ENCODE results near the gene FEN1.

FEN1 gene

DNA sequence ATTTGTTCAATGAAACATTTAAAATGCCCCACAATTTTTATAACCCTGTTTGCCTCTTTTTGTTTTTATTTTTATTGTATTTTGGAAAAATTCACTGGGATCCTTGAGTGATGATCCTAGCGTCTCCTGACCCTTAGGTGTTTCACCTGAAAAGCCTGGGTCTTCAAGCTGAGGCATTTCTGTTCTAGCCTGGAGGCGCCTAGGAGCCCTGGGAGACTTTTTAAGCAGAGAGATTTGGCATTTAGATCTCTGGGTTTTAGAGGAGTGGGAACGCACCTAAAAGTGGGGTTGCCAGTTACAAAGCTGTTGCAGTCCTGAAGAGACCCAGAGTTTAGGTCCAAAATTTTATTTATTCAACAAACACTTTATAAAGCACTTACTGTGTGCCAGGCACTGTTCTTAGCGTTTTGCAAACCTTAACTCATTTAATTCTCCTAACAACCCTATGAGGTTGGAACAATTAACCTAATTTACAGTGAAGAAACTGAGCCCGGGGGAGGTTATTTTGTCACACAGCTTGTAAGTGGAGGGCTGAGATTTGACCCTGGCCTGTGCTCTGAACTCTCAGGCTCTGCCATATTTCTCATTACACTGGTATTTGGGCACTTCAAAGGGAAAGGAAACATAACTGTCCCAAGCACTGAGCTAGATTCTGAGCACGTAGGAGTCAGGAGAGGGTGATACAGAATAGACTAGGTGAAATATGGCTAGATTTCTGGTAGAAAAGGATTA lies 24.9 kb downstream of the FEN1 start:
- no peak for DNase-seq (ENCODE audit: low read depth)

- no peak for DNase-seq (ENCODE audit: low read depth)
Measured at GRCh38 chr11:61820174-61820573, 27.5 kb downstream of the FEN1 start.

- DNase-seq (ENCODE audit: low read depth), result no peak
Measured at GRCh38 chr11:61826930-61827570, 34.3 kb downstream of the FEN1 start.

DNA sequence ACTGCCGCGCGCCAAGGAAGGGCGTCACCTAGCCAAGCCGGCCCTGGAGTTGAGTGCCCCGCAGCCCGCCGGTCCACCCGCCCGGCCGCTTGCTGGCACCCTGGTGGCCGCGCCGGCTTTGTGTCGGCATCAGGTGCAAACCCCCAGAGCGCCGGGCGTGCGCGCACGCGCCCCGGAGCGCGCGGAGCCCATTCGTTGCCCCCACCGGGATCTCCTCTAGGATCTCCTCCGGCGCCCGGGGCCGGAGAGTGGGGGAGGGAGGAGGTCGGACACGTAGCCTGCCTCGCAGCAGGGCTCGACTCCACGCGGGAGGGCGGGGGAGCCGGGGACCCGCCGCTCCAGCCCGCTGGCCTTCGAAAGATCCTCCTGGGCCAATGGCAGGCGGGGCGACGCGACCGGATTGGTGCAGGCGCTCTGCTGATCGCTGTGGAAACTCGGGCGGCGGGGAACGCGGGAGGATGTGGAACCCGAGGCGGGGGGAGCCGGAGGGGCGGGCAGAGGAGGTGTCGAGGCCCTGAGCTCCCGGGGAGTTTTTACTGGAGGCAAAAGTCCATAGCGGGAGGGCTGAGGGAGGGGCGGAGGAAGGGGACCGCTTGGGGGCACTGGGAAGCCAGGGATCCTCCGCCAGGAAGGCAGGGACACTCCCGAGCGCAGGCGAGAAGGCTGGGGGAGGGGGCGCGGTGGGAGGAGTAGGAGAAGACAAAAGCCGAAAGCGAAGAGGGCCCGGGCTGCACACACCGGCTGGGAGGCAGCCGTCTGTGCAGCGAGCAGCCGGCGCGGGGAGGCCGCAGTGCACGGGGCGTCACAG lies 35.1 kb downstream of the FEN1 start, which contains the start of gene FADS2:
Gene FADS2 (plus strand): TSS at position 730 of the 808 bp plus-strand sequence. CDS start 91 bp downstream, outside the sequence.
- peak; percentile 26 for DNase-seq (ENCODE audit: low read depth)

DNA sequence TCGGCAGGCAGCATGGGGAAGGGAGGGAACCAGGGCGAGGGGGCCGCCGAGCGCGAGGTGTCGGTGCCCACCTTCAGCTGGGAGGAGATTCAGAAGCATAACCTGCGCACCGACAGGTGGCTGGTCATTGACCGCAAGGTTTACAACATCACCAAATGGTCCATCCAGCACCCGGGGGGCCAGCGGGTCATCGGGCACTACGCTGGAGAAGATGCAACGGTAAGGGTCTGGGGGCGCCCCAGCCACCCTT lies 35.6 kb downstream of the FEN1 start:
- no peak for DNase-seq (ENCODE audit: low read depth)

GRCh38 chr11:61828629-61829407 lies 36.1 kb downstream of the FEN1 start:
- no peak for DNase-seq (ENCODE audit: low read depth)

- no peak for DNase-seq (ENCODE audit: low read depth)
Measured at GRCh38 chr11:61829806-61830205, 37.1 kb downstream of the FEN1 start.

DNA sequence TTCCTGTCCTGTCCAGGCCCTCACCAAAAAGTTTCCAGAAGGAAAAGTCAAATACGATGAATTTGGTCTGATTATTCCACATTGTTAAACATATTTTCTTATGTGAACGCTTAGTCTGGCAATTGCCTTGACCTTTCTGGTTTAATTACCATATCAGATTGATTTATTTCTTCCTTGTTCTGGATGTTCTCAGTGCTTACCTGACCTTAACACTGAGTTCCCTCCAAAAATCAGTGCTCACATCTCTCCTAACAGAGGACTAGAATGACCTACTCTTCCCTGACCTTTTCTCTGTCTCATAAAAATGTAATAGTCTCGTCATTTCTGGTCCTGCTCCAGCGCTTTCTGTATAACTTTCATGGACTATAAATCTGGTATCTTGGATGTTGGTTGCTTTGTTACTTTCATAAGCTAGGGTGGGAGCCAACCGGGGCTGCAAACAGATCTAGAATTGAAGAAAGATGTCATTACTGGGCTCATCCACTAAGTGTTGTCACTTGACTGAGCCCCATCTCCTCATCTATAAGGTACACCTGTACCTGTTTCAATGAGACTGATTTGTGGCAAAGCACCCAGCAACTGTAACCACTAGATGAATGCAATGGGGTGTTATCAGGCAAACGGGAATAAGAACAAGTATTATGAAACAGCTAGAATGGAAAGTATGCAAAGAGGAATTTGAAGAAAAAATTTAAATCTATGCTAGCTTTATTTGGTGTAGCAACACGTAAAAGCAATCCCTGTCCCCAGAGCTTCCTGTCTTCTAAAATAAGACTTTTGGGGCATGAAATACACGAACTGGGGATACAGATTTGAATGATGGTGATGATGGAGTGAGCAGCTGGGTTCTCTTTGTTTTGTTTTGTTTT lies 37.8 kb downstream of the FEN1 start:
- no peak for DNase-seq (ENCODE audit: low read depth)

DNA sequence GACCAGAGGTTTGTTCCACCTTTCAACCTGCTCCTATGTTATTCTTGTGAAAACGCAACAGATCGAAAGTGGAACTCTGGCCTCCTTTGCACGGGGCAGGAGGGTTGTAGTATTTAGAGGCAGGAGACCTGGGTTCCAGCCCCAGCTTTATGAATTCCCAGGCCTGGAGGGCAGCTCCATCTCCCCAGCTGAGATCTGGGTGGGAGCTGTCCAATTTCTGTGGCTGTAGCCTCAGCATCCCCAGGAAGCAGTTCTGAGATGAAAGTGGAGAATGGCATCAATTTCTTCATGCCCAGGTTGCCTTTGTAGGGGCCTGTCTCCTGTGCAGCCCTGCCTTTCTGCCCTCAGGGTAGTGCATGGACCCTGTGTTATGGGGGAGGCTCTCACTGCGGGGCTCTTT lies 39.5 kb downstream of the FEN1 start:
- no peak for DNase-seq (ENCODE audit: low read depth)

GRCh38 chr11:61832754-61833153 lies 40.0 kb downstream of the FEN1 start:
- DNase-seq (ENCODE audit: low read depth), result no peak

DNA sequence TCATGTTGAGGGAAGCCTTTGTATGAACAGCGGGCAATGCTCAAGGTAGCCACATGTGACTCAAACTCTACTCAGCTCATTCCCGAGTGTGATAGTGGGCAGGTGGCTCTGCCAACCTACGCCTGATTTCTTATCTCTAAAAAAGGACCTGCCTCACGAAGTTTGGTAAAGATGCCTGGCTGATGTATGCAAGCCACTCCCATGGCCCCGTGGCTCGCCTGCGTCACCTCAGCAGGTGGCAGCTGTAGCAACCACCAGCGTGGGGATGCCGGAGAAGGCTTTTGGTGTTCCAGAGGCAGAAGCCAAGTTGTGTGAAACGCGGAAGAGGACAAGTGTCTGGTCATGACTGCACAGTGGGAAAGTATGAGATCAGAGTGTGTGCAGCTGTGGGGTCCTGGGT lies 40.8 kb downstream of the FEN1 start:
- no peak for DNase-seq (ENCODE audit: low read depth)

DNA sequence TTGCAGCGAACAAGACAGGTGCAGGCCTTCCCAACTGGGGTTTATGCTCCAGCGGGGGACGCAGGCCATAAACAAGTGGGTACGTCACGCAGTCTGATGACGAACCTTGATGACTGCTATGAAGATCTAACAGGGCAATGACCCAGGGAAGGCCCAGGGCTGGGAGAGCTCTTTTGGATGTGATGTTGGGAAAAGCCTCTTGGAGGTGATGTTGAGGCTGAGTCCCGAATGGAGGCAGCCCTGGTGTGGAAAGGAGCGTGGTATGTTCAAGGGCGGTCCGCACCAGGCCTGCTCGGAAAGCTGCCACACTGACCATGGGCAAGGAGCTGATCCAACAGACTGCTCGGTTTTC lies 41.2 kb downstream of the FEN1 start:
- DNase-seq (ENCODE audit: low read depth), result no peak

DNA sequence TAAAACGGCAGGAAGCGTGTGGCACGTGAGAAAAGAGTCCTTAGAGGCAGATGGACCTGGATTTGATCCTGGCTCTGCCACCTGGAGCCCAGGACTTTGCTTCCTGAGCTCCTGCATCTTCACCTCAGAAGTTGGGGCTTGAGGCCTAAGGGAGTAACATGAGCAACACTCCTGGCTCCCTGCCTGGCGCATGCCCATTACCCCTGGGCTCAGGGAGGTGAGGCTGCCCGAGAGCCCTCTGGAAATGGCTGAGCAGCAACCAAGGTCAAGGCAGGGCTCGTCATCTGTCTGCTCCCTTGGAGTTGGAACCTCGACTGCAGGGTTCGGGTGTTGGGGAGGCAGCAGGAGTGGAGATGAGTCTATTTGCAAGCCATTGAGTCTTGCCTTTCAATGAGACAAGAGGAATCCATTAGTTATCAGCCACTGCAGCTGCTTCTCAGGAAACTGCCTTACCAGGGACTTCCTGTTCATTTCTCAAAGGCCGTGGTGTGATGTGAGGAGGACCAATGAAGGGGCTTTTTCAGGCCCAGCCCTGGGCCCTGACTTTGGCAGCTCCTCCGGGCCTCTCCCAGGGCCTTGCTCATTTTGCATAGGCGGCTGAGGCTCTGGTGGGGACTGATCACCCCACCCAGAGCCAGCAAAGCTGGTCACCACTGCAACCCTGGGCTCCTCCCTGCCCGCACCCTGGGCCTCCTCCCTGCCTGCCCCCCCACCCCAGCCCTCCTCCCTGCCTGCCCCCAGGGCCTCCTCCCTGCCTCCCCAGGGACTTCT lies 41.8 kb downstream of the FEN1 start:
- DNase-seq (ENCODE audit: low read depth), result no peak

GRCh38 chr11:61836193-61836592 lies 43.5 kb downstream of the FEN1 start:
- DNase-seq (ENCODE audit: low read depth), result no peak

GRCh38 chr11:61837411-61838005 lies 44.8 kb downstream of the FEN1 start:
- DNase-seq (ENCODE audit: low read depth), result no peak

DNA sequence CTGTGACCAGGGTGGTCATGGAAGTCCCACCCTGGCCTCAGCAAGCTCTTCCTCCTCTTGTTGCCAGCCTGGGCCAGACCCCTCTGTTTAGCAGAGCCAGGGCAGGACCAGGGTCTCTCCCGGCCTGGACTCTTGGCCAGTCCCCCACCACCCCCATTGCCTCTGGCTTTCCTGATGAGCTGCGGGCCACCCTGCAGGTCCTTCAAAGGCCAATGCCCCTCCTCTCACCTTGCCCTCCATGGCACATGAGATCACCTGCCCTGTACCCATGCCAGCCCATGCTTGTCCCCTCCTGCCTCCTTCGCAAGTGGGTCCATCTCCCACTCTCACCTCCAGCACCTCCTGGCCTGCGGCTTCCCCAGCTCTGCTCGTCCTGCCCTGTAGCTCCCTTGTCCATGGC lies 45.8 kb downstream of the FEN1 start:
- DNase-seq (ENCODE audit: low read depth), result no peak

- no peak for DNase-seq (ENCODE audit: low read depth)
Measured at GRCh38 chr11:61838921-61839320, 46.2 kb downstream of the FEN1 start.

GRCh38 chr11:61839742-61840141 lies 47.0 kb downstream of the FEN1 start:
- no peak for DNase-seq (ENCODE audit: low read depth)

DNA sequence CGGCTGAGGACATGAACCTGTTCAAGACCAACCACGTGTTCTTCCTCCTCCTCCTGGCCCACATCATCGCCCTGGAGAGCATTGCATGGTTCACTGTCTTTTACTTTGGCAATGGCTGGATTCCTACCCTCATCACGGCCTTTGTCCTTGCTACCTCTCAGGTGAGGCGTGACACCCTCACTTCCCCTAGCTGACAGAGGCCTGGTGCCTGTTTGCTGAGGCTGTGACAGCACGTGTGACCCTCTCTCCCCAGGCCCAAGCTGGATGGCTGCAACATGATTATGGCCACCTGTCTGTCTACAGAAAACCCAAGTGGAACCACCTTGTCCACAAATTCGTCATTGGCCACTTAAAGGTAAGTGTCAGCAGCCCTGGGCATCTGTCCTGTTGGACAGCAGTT lies 47.7 kb downstream of the FEN1 start:
- no peak for DNase-seq (ENCODE audit: low read depth)
